Measurements from ENCODE around the gene HAPLN2. TPM values are rescaled to one million over a fixed set of nuclear protein-coding genes. Genes with fewer than 3 reads are reported as not detected.
"Not testable (repeated sequence)": the region's sequence is repeated elsewhere in the genome, so short reads cannot be mapped to it uniquely, and the experiment has no call there.

The HAPLN2 gene
- total and polyA plus RNA-seq, 2 experiments from 2014 or later, result 8.5 to 19.0 TPM

- no peaks in the 10 kb centered on the region for H3K36me3 ChIP-seq
- H3K4me1 ChIP-seq (ENCODE audit: low read depth), result peaks cover 8% of the 10 kb centered on the region
- no peak overlapping the region for H3K4me3 ChIP-seq
- H3K27ac ChIP-seq, result no peak overlapping the region
- no peaks in the 10 kb centered on the region for H3K27me3 ChIP-seq
- peak; percentile 90 for TF ChIP-seq CTCF (IDR thresholded peaks at IDR 0.05; ENCODE audit: low read depth, low read length)
- no peaks in the 10 kb centered on the region for H3K9me3 ChIP-seq (ENCODE audit: low read depth)
- DNase-seq (ENCODE audit: low read depth in 1 of 2, low spot score in 1 of 2), result peak; percentile 82 to 89
Observed at GRCh38 chr1:156583821-156584622, 35.2 kb upstream of the HAPLN2 start.

GRCh38 chr1:156584813-156585212, 34.4 kb upstream of the HAPLN2 start:
- no peak for TF ChIP-seq CTCF (IDR thresholded peaks at IDR 0.05; ENCODE audit: low read depth, low read length)
- no peaks in the 10 kb centered on the region for H3K36me3 ChIP-seq
- peak in 1 of 2 donors; percentile 39 for DNase-seq (ENCODE audit: low read depth in 1 of 2, low spot score in 1 of 2)
- H3K27me3 ChIP-seq, result no peaks in the 10 kb centered on the region
- H3K4me1 ChIP-seq (ENCODE audit: low read depth), result peaks cover 4% of the 10 kb centered on the region
- no peaks in the 10 kb centered on the region for H3K9me3 ChIP-seq (ENCODE audit: low read depth)
- H3K27ac ChIP-seq, result no peak overlapping the region
- H3K4me3 ChIP-seq, result no peak overlapping the region

- Histone ChIP-seq H3K36me3 (no peaks in the 10 kb centered on the region), H3K4me3 (no peak overlapping the region), H3K27ac (no peak overlapping the region), H3K4me1 (ENCODE audit: low read depth) (no peaks in the 10 kb centered on the region), H3K9me3 (ENCODE audit: low read depth) (no peaks in the 10 kb centered on the region), H3K27me3 (no peaks in the 10 kb centered on the region)
- DNase-seq (ENCODE audit: low read depth in 1 of 2, low spot score in 1 of 2), result no peak
- no peak for TF ChIP-seq CTCF (IDR thresholded peaks at IDR 0.05; ENCODE audit: low read depth, low read length)
Observed at GRCh38 chr1:156586323-156586722, 32.9 kb upstream of the HAPLN2 start.

GRCh38 chr1:156586892-156587477, 32.2 kb upstream of the HAPLN2 start:
- no peak overlapping the region for H3K4me3 ChIP-seq
- no peak for TF ChIP-seq CTCF (IDR thresholded peaks at IDR 0.05; ENCODE audit: low read depth, low read length)
- no peaks in the 10 kb centered on the region for H3K4me1 ChIP-seq (ENCODE audit: low read depth)

GRCh38 chr1:156587927-156588326, 31.3 kb upstream of the HAPLN2 start:
- not testable (repeated sequence) for DNase-seq (ENCODE audit: low read depth in 1 of 2, low spot score in 1 of 2); H3K36me3 ChIP-seq; H3K4me3 ChIP-seq

More at GRCh38 chr1:156586892-156587477, 32.2 kb upstream of the HAPLN2 start:
- H3K9me3 ChIP-seq (ENCODE audit: low read depth), result no peaks in the 10 kb centered on the region
- DNase-seq (ENCODE audit: low read depth in 1 of 2, low spot score in 1 of 2), result no peak
- H3K27ac ChIP-seq, result no peak overlapping the region
- no peaks in the 10 kb centered on the region for H3K27me3 ChIP-seq
- no peaks in the 10 kb centered on the region for H3K36me3 ChIP-seq

GRCh38 chr1:156589546-156589945, 29.7 kb upstream of the HAPLN2 start:
- Histone ChIP-seq H3K27me3 (no peaks in the 10 kb centered on the region), H3K4me1 (ENCODE audit: low read depth) (peaks cover 5% of the 10 kb centered on the region), H3K27ac (no peak overlapping the region), H3K36me3 (peaks cover 6% of the 10 kb centered on the region), H3K9me3 (ENCODE audit: low read depth) (no peaks in the 10 kb centered on the region), H3K4me3 (no peak overlapping the region)
- DNase-seq (ENCODE audit: low read depth in 1 of 2, low spot score in 1 of 2), result no peak
- no peak for TF ChIP-seq CTCF (IDR thresholded peaks at IDR 0.05; ENCODE audit: low read depth, low read length)

More at GRCh38 chr1:156587927-156588326, 31.3 kb upstream of the HAPLN2 start:
- H3K27ac ChIP-seq; H3K27me3 ChIP-seq; H3K4me1 ChIP-seq (ENCODE audit: low read depth); H3K9me3 ChIP-seq (ENCODE audit: low read depth): not testable (repeated sequence)
